Measurements from ENCODE around the gene ZNF654.
"Not testable (repeated sequence)": the region's sequence is repeated elsewhere in the genome, so short reads cannot be mapped to it uniquely, and the experiment has no call there.

ZNF654 gene

GRCh38 chr3:88058581-88059379 lies at the start of gene ZNF654, which contains the start of gene CGGBP1:
ZNF654 (plus strand) TSS chr3:88059255; CDS start chr3:88059320, 65 bp downstream.
CGGBP1 (minus strand) TSS chr3:88059005; CDS start chr3:88055976, 3,029 bp downstream.
- DNase-seq (ENCODE audit: low read depth, low spot score): peak; percentile 99

- DNase-seq (ENCODE audit: low read depth, low spot score): no peak
Measured at GRCh38 chr3:88010810-88011209, 48.2 kb upstream of the ZNF654 start.

GRCh38 chr3:88013592-88013991 lies 45.5 kb upstream of the ZNF654 start:
- no peak for DNase-seq (ENCODE audit: low read depth, low spot score)

DNA sequence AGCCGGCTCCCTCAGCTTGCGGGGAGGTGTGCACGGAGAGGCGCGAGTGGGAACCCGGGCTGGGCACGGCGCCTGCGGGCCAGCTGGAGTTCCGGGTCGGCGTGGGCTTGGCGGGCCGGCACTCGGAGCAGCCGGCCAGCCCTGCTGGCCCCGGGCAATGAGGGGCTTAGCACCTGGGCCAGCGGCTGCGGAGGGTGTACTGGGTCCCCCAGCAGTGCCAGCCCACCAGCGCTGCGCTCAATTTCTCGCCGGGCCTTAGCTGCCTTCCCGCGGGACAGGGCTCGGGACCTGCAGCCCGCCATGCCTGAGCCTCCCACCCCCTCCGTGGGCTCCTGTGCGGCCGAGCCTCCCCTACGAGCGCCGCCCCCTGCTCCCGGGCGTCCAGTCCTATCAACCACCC lies 43.4 kb upstream of the ZNF654 start:
- DNase-seq (ENCODE audit: low read depth, low spot score): not testable (repeated sequence)

DNA sequence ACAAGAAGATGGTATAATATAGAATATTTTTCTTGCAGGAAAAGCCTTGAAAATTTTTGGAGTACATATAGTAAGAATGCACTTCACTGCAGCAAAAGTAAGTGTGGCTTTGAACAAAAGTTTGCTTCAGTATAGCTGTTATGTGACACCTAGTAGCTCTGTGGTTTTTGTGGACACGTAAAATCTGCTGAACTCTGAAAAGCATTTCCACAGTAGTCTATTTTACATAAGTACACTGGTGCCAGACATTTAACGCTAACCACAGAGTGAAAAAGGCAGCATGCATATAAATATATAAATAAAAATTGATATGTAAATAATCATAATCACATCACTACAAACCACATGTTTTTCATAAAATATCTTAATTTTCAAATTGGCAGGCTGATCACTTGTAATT lies 40.0 kb upstream of the ZNF654 start:
- DNase-seq (ENCODE audit: low read depth, low spot score): no peak

DNA sequence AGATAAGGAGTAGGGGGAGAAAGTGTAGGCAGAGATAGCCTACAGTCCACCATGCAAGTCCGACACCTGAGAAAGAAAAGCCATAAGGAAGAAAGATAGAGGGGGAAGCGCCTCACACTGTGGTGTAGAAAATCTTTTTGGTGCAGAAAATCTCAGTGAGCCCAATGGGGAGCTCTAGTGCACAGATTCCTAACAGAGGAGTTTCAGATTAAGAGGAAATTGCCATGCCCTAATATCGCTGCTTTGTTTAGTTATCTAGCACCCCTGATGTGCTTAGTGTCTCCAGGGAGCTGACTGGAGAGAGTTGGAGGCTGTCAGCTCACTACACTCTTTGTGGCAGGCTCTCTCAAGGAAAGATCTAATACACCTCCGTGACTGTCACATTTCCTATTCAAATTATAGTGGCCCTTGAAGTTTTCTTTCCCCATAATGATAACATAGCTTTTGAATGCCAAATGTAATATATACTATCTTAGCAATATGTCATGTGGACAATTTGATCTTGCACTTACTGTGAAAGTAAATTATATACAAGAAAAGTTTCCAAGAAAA lies 34.0 kb upstream of the ZNF654 start:
- DNase-seq (ENCODE audit: low read depth, low spot score): no peak

GRCh38 chr3:88028876-88029275 lies 30.2 kb upstream of the ZNF654 start:
- DNase-seq (ENCODE audit: low read depth, low spot score): no peak

- no peak for DNase-seq (ENCODE audit: low read depth, low spot score)
Measured at GRCh38 chr3:88030210-88030609, 28.8 kb upstream of the ZNF654 start.

- DNase-seq (ENCODE audit: low read depth, low spot score): no peak
Measured at GRCh38 chr3:88031642-88032077, 27.4 kb upstream of the ZNF654 start.

DNA sequence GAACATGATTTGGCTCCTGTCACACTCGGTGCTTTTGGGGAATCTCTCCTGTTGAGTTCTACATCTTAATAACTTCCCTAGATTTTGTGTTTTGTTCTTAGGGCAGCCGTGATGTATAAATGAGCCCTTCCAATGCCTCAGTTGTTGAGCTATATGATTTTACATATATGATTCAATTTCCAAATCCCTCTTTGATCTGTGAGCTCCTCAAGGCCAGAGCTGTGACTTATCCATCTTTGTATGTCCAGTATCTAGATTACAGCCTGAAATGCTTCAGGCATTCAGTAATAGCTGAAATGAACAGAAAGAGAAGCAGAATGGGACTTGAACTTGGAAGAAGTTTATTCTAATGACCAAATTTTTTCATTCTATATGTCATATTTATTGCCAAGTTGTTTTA lies 26.8 kb upstream of the ZNF654 start:
- DNase-seq (ENCODE audit: low read depth, low spot score): no peak

- no peak for DNase-seq (ENCODE audit: low read depth, low spot score)
Measured at GRCh38 chr3:88033079-88033478, 26.0 kb upstream of the ZNF654 start.

GRCh38 chr3:88033808-88034207 lies 25.2 kb upstream of the ZNF654 start:
- no peak for DNase-seq (ENCODE audit: low read depth, low spot score)

GRCh38 chr3:88034491-88035275 lies 24.4 kb upstream of the ZNF654 start:
- DNase-seq (ENCODE audit: low read depth, low spot score): no peak

DNA sequence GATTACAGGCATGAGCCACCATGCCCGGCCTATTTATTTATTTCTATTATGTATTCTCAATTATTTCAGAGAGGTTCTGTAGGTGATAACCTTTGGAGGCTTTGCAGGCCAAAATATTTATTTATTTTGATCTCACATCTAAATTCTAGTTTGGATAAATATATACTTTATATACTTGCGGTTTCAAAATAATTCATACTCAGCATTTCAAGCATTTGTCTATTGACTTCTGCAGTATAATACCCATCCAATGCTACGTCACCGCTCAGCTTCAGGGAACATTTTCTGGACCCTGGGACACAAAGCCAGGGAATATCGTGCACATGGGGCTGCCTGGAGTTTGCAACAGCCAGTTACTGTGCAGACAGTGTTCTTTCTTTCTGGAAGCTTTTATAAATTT lies 22.8 kb upstream of the ZNF654 start:
- DNase-seq (ENCODE audit: low read depth, low spot score): no peak

- DNase-seq (ENCODE audit: low read depth, low spot score): no peak
Measured at GRCh38 chr3:88038566-88038965, 20.5 kb upstream of the ZNF654 start.

- DNase-seq (ENCODE audit: low read depth, low spot score): no peak
Measured at GRCh38 chr3:88040529-88040928, 18.5 kb upstream of the ZNF654 start.

DNA sequence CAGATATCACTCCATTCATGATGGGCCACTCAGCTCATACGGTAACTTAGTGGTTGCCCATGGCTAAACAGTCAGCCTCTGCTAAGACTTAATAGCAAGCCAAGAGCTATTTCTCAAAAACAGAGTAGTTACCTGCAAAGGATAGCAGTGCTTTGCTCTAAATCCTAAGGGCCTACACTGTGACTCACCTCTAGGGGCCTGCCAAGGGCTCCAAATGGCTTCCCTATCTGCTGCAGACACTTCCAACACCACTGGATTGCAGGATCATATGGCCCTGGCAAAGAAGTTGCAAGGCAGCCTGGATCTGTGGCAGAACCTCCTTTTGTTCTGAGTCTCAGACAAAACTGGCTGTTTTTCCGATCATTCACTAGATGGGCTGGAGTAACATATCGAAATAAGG lies 18.1 kb upstream of the ZNF654 start:
- DNase-seq (ENCODE audit: low read depth, low spot score): no peak

DNA sequence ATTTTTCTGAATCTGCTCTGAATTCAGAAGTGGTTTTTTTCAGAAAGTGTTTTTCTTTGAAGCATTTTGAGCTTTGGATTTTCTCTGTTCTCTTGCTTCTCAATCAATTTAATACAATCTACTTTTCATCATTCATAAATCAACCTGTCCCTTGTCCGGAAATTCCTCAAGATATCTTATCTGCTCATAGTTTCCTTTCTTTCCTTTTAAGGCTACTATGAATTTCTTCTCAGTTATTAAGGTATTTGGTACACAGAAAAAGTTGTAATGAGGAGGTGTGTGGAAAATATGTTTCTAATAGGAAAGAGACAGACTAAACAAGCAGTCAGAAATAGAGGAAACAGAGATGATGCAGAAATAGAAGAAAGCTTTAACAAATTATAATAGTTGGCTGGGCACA lies 14.6 kb upstream of the ZNF654 start:
- no peak for DNase-seq (ENCODE audit: low read depth, low spot score)

DNA sequence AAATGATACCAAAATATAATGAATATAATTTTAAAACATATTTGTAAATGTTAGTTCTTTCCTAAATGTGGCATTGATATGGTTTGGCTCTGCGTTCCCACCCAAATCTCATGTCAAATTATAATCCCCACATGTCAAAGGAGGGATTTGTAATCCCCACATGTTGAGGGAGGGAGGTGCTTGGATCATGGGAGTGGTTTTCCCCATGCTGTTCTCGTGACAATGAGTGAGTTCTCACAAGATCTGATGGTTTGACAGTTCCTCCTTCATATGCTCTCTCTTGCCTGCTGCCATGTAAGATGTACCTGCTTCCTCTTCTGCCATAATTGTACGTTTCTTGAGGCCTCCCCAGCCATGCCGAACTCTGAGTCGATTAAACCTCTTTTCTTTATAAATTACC lies 12.3 kb upstream of the ZNF654 start:
- DNase-seq (ENCODE audit: low read depth, low spot score): no peak

GRCh38 chr3:88057630-88058305 lies 1.3 kb upstream of the ZNF654 start:
- peak; percentile 3 for DNase-seq (ENCODE audit: low read depth, low spot score)

GRCh38 chr3:88058306-88058580 lies 812 bp upstream of the ZNF654 start:
- no peak for DNase-seq (ENCODE audit: low read depth, low spot score)

Measured in ELF-1 (cell line).